SK-N-MC (cell line): ENCODE results near the gene PLA2G3.
A peak's percentile ranks its signal among the peaks of the same experiment; 100 is the strongest.

Experiments used
- EZH2 ChIP-seq: fragments of 200-600 bp; sonication (generic); IDR thresholded peaks from one replicate; pipeline ENCODE4 v1.6.1; 2017; ENCODE audit warnings: antibody characterized with exemption
- FOXP2 ChIP-seq: optimal IDR thresholded peaks from 2 replicates; pipeline ENCODE3; 2011; ENCODE audit warnings: mild to moderate bottlenecking, moderate library complexity; ENCODE audit not compliant: insufficient read depth; ENCODE audit errors: extremely low read length, control extremely low read depth
- POLR2AphosphoS5 ChIP-seq: IDR thresholded peaks from 2 replicates; pipeline ENCODE4 v1.6.1; 2012; ENCODE audit warnings: mild to moderate bottlenecking, low read depth, low read length, borderline replicate concordance

GRCh38 chr22:31122532-31123291 is 17.6 kb downstream of the PLA2G3 start, which contains the start of gene INPP5J:
- TF ChIP-seq EZH2 (no peak), POLR2AphosphoS5 (peak; percentile 24; the same call in 1 of the 2 replicates), FOXP2 (no peak)
